ENCODE measurements around the gene TTLL7.

- TF ChIP-seq CTCF (IDR thresholded peaks at IDR 0.05) (no peak), POLR2A (IDR thresholded peaks at IDR 0.05) (no peak), EP300 (IDR thresholded peaks at IDR 0.05) (no peak)
These were observed 37.2 kb downstream of the TTLL7 start for GRCh38 chr1:83961571-83962295.

Data from ovary (tissue), 3 donors.